ENCODE results near the gene SLC13A5.

The SLC13A5 gene

GRCh38 chr17:6677946-6678345 lies 35.2 kb downstream of the SLC13A5 start:
- no peak for DNase-seq (ENCODE audit: low read depth in 1 of 2, low spot score in 1 of 2)
- H3K27ac ChIP-seq (replicated peaks): no peak overlapping the region
- TF ChIP-seq GABPA (IDR thresholded peaks at IDR 0.05; ENCODE audit: low read depth) (no peak), CTCF (IDR thresholded peaks at IDR 0.05; ENCODE audit: insufficient read depth, low read length) (no peak), SPI1 (IDR thresholded peaks at IDR 0.05; ENCODE audit: borderline replicate concordance, low read depth) (no peak), POLR2AphosphoS5 (IDR thresholded peaks at IDR 0.05; ENCODE audit: low read depth) (no peak)
- TF ChIP-seq, protein P1, sequence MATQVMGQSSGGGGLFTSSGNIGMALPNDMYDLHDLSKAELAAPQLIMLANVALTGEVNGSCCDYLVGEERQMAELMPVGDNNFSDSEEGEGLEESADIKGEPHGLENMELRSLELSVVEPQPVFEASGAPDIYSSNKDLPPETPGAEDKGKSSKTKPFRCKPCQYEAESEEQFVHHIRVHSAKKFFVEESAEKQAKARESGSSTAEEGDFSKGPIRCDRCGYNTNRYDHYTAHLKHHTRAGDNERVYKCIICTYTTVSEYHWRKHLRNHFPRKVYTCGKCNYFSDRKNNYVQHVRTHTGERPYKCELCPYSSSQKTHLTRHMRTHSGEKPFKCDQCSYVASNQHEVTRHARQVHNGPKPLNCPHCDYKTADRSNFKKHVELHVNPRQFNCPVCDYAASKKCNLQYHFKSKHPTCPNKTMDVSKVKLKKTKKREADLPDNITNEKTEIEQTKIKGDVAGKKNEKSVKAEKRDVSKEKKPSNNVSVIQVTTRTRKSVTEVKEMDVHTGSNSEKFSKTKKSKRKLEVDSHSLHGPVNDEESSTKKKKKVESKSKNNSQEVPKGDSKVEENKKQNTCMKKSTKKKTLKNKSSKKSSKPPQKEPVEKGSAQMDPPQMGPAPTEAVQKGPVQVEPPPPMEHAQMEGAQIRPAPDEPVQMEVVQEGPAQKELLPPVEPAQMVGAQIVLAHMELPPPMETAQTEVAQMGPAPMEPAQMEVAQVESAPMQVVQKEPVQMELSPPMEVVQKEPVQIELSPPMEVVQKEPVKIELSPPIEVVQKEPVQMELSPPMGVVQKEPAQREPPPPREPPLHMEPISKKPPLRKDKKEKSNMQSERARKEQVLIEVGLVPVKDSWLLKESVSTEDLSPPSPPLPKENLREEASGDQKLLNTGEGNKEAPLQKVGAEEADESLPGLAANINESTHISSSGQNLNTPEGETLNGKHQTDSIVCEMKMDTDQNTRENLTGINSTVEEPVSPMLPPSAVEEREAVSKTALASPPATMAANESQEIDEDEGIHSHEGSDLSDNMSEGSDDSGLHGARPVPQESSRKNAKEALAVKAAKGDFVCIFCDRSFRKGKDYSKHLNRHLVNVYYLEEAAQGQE (IDR thresholded peaks at IDR 0.05; ENCODE audit: insufficient replicate concordance, low read depth): no peak
- no peak overlapping the region for H3K4me3 ChIP-seq (replicated peaks; ENCODE audit: insufficient read depth, low read length)
- H3K27me3 ChIP-seq (ENCODE audit: insufficient read depth, poor library complexity, severe bottlenecking): no peaks in the 10 kb centered on the region

DNA sequence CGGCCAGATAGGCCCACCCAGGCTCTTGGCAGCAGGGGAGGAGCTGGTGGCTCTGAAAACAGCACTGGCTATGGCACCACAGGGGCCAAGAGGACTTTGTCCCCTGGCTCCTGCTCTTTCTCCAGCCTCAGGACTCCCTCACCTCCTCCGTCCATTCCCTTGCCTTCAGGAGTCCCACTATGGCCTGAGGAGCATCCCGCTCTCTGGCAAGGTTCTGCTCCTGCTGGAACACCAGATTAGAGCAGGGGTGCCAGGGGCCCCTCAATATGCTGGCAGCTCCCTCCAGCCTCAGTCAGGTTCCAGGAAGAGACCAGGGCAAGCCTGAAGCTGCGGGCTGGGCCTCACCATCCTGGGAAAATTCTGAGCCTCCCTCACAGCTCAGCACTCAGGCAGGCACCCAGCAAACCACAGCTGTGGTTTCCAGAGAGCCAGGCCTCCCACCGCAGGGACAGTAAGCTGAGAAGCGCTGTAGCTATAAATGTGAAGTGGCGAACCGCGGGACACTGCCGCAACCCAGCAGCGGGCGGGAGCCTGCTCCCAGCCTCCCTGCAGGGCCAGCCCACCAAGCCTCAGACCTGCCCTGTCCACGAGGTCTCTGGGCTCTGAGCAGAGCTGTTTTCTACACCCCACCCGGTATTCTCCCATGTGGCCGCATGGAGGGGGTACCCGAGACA lies 35.9 kb downstream of the SLC13A5 start:
- DNase-seq (ENCODE audit: low read depth in 1 of 2, low spot score in 1 of 2): peak in 1 of 2 experiments; percentile 59
- peak; percentile 77; the same call in 1 of the 2 replicates for TF ChIP-seq POLR2AphosphoS5 (IDR thresholded peaks at IDR 0.05; ENCODE audit: low read depth)
- TF ChIP-seq GABPA (IDR thresholded peaks at IDR 0.05; ENCODE audit: low read depth): no peak
- H3K4me3 ChIP-seq (replicated peaks; ENCODE audit: insufficient read depth, low read length): no peak overlapping the region
- H3K27ac ChIP-seq (replicated peaks): no peak overlapping the region
- no peaks in the 10 kb centered on the region for H3K27me3 ChIP-seq (ENCODE audit: insufficient read depth, poor library complexity, severe bottlenecking)

- Histone ChIP-seq H3K4me3 (replicated peaks; ENCODE audit: insufficient read depth, low read length) (no peak overlapping the region), H3K27me3 (ENCODE audit: insufficient read depth, poor library complexity, severe bottlenecking) (no peaks in the 10 kb centered on the region), H3K27ac (replicated peaks) (no peak overlapping the region)
- DNase-seq (ENCODE audit: low read depth in 1 of 2, low spot score in 1 of 2): no peak
- no peak for TF ChIP-seq SPI1 (IDR thresholded peaks at IDR 0.05; ENCODE audit: borderline replicate concordance, low read depth)
- TF ChIP-seq CTCF (IDR thresholded peaks at IDR 0.05; ENCODE audit: insufficient read depth, low read length): no peak
- TF ChIP-seq, protein P1 (IDR thresholded peaks at IDR 0.05; ENCODE audit: insufficient replicate concordance, low read depth): no peak
- no peak for TF ChIP-seq POLR2AphosphoS5 (IDR thresholded peaks at IDR 0.05; ENCODE audit: low read depth)
- no peak for TF ChIP-seq GABPA (IDR thresholded peaks at IDR 0.05; ENCODE audit: low read depth)
These were observed 36.4 kb downstream of the SLC13A5 start for GRCh38 chr17:6676802-6677157.

GRCh38 chr17:6675201-6675825 lies 37.9 kb downstream of the SLC13A5 start:
- Histone ChIP-seq H3K27me3 (ENCODE audit: insufficient read depth, poor library complexity, severe bottlenecking) (no peaks in the 10 kb centered on the region), H3K27ac (replicated peaks) (no peak overlapping the region), H3K4me3 (replicated peaks; ENCODE audit: insufficient read depth, low read length) (no peak overlapping the region)
- TF ChIP-seq POLR2AphosphoS5 (IDR thresholded peaks at IDR 0.05; ENCODE audit: low read depth) (no peak), GABPA (IDR thresholded peaks at IDR 0.05; ENCODE audit: low read depth) (no peak), CTCF (IDR thresholded peaks at IDR 0.05; ENCODE audit: insufficient read depth, low read length) (no peak), SPI1 (IDR thresholded peaks at IDR 0.05; ENCODE audit: borderline replicate concordance, low read depth) (no peak)
- TF ChIP-seq, protein P1 (IDR thresholded peaks at IDR 0.05; ENCODE audit: insufficient replicate concordance, low read depth): no peak
- DNase-seq (ENCODE audit: low read depth in 1 of 2, low spot score in 1 of 2): no peak

Measured in HL-60 (cell line).